Measurements from ENCODE around the gene NDUFS8.

GRCh38 chr11:68037411-68038225 lies 7.1 kb downstream of the NDUFS8 start:
- TF ChIP-seq POLR2A (IDR thresholded peaks at IDR 0.05; ENCODE audit: low read length) (no peak), GATA1 (IDR thresholded peaks at IDR 0.05; ENCODE audit: low read depth, low read length) (no peak)

Measured in erythroblast (primary cell).